HG02981 (cell line): ENCODE data around the gene COQ7.
A peak's percentile ranks its signal among the peaks of the same experiment; 100 is the strongest.

Experiments used
- ATAC-seq: cut with Tn5 transposase; IDR thresholded peaks from one replicate; pipeline ENCODE4 v1.9.1; 2021; ENCODE audit warnings: mild to moderate bottlenecking, moderate library complexity; ENCODE audit not compliant: unreplicated experiment

Gene COQ7

DNA sequence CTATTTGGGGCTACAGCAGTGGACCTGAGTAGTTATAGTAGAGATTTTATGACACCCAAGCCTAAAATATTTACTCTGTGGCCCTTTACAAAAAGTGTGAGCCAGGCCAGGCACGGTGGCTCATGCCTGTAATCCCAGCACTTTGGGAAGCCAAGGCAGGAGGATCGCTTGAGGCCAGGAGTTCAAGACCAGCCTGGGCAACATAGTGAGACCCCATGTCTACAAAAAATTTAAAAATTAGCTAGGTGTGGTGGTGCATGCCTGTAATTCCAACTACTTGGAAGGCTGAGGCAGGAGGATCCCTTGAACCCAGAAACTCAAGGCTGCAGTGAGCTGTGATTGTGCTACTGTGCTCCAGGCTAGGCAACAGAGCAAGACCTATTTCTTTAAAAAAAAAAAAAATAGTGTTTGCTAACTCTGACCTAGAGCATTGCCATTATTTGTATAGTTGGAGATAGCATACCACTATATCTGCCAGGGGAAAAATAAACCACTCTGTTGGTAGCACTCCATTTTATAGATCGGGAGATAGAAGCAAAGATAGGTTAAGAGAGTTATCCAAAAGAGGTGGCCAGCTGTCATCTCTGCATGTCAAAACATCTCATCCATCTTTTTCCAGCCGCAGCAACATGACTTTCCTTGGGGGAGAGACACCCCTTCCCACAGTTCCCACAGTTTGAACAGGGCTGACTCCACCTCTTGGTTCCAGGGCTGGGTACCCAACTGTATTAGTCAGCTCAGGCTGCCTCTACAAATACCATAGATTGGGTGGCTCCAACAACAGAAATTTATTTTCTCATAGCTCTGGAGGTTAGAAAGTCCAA lies 43.3 kb downstream of the COQ7 start:
- ATAC-seq: no peak

DNA sequence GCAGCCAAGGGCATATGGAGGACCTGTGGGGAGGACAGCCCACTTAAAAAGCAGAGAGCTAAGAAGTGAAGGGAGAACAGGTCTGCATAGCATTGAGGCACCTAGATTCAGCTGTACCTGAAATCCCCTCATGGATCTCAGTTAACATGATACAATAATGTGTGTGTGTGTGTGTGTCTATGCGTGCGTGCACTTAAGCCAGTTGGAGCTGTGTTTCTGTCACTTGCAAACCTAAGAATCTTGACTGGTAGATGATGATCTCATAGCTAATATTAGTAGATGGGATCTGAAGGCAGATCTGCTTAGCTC lies 44.6 kb downstream of the COQ7 start:
- ATAC-seq: no peak

DNA sequence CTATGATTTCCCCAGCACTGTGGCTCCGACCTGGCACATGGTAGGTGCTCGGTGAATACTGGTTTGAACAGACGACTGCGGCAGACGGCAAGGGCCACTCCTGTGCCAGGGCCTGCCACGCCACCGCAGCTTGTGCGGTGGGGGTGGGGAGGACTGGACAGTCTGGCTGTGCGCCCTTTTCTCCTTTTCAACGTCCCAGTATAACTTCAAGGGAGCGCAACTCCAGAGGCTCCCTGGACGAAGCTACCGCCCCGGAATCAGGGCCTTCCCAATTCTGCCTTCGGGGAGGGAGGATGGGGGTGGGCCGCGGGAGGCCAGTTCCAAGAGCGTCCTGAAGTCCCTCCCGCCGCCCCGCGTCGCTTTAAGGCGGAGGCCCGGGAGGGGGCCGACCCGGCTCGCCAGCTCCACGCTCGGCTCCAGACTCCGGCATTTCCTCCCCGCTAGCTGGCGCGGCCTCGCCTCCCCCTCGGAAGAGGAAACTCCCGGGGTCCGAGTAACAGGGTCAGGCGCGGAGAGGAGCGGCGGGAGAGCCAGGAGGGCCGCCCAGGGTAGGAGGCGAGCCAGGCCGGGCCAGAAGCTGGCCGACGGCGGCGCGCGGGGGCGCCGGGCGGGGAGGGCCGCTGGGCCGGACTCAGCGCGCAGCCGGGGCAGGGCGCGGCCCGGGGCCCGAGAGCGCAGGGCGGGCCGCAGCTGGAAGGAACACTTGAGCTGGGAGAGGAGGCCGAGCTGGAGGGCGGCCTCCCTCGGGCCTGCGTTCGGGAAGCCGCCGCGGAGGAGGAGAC lies 46.4 kb downstream of the COQ7 start, which contains the start of gene ITPRIPL2:
TSS of gene ITPRIPL2 (plus strand) at position 388 of the 782 bp plus-strand sequence. CDS start 498 bp downstream, outside the sequence.
- no peak for ATAC-seq

DNA sequence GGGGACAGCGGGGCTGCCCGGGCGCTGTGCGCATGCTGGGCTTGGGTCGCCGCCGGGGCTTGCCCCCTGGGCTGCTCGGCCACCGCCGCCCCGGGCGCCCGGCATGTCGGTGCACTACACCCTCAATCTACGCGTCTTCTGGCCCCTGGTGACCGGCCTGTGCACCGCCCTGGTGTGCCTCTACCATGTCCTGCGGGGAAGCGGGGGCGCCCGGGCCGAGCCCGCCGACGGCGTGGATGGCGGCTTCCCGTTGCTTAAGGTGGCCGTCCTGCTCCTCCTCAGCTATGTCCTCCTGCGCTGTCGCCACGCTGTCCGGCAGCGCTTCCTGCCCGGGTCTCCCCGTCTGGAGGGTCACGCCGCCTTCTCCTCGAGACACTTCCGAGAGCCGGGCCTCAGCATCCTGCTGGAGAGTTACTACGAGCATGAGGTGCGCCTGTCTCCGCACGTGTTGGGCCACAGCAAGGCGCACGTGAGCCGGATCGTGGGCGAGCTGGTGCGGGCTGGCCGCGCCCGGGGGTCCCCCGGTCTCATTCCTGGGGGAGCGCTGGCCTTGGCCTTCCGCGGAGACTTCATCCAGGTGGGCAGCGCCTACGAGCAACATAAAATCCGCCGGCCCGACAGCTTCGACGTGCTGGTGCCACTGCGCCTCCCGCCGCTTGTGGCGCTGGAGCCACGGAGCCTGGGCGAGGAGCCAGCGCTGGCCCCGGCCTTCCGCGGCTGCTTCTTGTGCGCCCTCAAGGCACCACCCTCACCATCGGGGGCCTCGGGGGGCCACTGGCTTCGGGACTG lies 47.1 kb downstream of the COQ7 start:
- ATAC-seq: no peak

DNA sequence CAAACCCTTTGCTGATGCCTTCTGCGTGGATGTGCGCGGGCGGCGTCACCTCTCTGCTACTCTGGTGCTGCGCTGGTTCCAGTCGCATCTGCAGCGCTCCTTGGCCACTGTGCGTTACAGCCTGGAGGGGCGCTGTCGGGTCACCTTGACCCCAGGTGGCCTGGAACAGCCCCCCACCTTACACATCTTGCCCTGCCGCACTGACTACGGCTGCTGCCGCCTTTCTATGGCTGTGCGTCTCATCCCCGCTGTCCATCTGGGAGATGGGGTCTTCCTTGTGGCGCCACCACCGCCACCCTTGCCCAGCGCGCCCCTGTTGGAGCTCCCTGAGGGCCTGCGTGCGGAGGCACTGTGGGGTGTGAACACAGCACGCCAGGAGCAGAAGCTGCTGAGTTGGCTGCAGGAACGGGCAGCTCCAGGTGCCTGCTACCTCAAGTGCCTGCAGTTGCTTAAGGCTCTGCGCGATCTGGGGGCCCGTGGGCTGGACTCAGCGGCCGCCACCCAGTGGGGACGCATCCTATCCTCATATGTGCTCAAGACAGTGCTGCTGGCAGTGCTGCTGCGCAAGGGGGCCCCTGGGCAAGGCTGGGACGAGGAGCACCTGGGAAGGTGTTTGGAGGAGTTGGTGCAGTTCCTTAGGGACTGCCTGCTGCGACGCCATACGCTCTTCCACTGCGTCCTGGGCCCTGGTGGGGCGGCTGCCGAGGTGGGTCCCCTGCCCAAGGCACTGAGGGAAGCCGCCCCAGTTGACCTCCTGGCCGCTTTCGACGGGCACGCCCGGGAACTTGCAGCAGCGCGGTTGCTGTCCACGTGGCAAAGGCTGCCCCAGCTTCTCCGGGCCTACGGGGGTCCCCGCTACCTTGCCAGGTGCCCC lies 48.0 kb downstream of the COQ7 start:
- ATAC-seq: no peak

DNA sequence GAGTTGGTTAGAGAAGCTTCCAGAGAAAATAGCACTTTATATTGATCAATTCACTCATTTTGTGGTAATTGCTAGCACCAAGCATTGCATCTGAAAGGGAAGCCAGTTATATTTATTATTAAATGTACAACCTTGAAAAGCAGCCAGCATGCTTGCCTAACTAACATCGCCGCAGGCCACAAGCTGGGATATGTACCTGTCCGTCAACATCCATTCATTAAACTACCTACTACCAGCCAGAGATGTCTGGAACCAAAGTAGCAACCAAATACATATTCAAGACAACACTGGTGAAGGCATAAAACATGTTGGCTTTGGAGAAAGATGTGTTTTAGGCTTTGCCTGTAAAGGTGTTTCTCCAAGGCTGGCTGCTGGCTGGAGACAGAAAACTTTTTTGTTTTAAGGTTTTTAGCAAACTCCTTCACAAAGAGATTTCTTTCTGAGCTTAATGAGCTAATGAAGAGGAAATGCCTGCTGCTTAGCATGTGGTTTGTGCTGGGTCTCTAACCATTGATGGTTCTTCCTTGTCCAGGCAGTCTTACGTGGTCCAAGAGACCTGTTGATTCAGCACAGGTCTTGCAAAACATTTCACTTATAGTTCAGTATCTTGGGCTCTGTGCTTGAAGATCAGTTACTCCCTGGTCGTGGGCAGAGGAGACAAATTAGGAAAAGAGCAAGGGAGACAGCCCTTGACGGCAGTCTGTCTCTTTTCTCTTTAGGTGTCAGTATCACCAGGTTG lies 49.5 kb downstream of the COQ7 start:
- no peak for ATAC-seq

DNA sequence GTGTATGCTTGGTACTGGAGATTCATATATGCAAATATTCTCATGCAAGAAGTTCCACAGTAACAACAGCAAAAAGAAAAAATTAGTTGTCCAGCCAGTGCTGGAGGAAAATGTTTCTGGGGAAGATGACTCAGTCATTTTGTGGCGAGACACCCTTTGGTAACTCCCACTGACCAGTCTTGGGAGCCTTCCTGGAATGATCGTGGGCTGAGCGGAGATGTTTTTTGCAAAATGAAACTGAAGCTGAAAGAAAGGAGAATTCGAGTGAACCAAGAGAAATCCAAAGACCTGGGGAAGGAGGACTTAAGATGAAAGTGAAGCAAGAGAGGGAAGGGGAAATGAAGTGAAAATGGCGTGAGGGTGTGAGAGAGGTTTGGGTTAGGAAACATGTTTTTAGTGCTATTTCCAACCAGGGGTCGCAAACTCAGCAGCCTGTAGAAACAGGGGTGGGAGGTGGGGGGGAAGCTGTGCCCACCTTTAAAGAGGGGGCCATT lies 51.6 kb downstream of the COQ7 start:
- no peak for ATAC-seq

DNA sequence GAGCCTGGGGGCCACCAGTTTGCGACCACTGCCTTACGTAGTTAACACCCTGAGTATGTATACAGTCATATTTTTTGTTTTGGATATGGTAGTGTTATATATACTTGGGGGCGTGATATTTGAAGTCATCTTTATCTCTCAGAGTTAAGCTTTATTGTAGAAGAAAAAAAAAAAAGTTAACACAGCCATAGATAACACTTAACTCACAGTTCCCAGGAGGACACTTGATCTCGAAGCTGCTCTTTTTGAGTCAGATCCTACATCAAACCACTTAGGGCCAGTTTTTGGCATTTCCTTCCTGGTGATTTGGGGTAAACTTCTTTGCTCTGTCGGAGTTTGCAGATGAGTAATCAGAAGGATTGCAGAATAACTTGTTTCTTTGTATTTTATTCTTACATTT lies 52.1 kb downstream of the COQ7 start:
- no peak for ATAC-seq

DNA sequence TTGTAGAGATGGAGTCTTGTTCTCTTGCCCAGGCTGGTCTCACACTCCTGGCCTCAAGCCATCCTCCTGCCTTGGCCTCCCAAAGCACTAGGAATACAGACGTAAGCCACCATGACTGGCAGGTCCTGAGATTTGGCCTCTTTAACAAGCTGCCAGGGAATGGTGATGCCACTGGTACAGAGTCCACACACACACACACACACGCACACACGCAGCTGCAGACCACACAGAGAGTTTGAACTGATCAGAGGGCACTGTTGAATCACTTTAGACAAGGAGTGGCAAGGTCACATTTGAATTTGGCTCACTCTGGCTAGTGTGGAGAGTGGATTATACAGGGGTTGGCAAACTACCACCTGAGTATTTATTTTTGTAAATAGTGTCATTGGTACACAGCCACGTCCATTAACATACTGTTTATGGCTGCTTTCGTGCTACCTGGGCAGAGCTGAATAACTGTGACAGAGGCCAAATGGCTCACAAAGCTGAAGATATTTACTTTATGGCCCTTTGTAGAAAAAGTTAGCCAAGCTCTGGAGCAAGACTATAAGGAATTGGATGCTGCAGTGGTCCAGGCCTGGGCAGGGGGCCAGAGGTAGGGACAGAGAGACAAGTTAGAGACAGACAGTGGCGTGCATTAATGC lies 56.2 kb downstream of the COQ7 start:
- no peak for ATAC-seq

DNA sequence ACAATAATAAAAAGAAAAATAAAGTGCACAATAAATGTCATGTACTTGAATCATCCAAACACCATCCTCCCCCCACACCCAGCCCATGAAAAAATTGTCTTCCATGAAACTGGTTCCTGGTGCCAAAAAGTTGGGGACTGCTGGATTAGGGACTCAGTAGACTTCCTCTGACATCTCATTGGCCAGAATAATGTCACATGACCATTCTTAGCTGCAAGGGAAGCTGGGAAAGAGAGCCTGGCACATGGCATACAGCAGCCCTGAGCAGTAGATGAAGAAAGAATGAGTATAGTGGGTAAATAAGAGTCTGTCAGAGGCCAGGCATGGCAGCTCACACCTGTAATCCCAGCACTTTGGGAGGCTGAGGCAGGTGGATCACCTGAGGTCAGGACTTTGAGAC lies 58.9 kb downstream of the COQ7 start:
- ATAC-seq: no peak

DNA sequence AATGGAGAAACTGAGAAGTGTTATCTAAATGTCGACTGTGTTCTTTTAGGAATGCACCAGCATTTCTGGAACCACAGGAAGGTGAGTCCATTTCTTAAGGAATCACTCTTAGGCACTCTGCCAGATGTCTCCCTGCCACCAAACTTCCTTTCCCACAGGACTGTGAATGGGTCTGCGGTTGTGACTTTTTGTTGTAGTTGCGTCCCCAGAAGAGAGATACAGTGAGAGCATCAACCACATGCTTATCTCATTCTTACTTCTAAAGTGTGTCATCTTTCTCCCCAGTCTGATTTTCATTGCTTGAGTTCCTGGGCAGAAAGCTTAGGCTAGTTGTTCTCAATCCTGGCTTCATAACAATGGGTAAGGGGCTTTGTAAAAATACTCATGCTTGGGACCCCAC lies 59.8 kb downstream of the COQ7 start:
- peak; percentile 25 for ATAC-seq

DNA sequence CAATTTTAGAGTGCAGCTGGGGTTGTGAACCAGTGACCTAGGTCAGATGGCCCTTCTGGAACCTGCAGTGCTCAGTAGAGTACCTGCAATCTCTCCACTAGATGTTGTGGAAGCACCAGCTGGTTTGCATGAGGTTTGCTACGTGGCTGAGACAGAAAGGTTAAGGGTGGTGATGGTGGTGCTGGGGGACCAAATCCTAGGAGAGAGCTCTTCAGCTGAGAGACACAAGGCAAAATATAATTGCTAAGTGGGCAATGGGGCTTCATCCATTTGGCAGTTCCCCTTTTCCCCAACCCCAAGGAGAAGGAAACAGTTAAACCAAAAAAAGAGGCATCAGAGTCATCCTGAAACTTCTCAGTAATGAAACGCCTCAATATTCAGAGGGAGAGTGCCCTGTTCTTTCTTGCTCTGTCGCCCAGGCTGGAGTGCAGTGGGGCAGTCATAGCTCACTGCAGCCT lies 60.3 kb downstream of the COQ7 start:
- ATAC-seq: peak; percentile 52

DNA sequence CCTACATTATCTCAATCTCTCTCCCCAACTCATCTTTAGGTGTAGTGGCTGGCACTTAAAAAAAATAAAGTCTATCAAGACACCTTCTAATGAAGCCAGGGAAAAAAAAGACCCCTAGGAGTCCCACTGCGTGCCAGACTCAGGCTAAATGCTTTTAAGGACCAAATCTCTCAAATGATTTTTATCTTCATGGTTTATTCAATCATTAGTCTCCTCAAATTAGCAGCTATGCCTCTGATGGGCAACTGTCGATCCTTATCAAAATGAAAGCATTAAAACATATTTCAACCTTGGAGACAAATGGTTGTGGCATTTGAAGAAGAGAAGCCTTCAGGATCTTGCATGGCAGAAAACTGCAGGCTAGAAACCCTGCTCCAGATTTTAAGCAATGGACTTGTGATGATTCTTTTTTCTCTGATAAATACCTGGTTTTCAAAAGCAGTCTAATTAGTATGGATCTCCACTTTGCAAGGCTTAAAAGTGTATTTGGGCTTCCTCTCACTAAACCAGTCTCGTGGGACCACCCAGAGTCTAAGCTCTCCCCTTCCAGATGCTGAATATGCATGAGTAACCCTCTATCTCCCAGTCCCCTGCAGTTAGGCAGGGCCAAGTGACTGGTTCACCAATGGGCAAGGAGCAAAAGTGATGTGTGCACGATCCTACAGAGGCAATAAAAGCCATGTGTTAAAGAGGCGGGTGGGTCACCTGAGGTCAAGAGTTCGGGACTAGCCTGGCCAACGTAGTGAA lies 61.2 kb downstream of the COQ7 start:
- ATAC-seq: no peak
